ENCODE measurements around the gene RAB3IL1. TPM values are rescaled to one million over a fixed set of nuclear protein-coding genes. Genes with fewer than 3 reads are reported as not detected.

Gene RAB3IL1
- total and polyA plus RNA-seq, 4 donors = 2.1 to 41.6 (median 5.4) TPM

DNA sequence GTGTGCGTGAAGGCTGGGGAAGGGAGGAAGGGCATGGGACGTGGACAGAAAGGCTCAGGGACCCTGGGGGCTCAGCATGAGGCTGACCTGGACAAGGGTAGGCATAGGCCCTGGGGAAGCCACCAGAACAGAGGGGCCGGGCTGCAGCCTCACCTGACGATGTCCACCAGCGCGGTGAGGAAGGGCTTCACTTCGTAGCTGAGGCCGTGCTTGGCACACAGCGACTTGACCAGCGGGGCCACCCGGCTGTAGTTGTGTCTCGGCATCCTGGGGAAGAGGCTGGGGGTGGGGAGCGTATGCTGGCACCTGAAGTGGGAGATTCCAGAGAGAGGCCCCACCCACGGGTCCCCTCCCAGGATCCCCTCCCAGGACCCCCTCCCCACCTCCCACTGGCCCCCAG is 41.7 kb downstream of the RAB3IL1 start:
- H3K36me3 ChIP-seq (ENCODE audit: control insufficient read depth in 4 of 4, insufficient read depth in 3 of 4, low read depth in 1 of 4, low read length in 3 of 4) = no peaks in the 10 kb centered on the region
- no peak for DNase-seq (ENCODE audit: low spot score)
- no peaks in the 10 kb centered on the region for H3K4me1 ChIP-seq (ENCODE audit: control insufficient read depth in 4 of 4, insufficient read depth in 4 of 4, low read length in 3 of 4)
- no peak overlapping the region for H3K4me3 ChIP-seq (ENCODE audit: low read depth in 1 of 3, low read length in 3 of 3)
- no peak overlapping the region for H3K9ac ChIP-seq (ENCODE audit: low read depth in 1 of 2, low read length in 2 of 2)
- WGBS = 96% methylated on average over 14 of the region's 14 CpGs
- no peaks in the 10 kb centered on the region for H3K27me3 ChIP-seq (ENCODE audit: control insufficient read depth in 4 of 4, insufficient read depth in 4 of 4, low read length in 3 of 4)
- TF ChIP-seq, protein P1, sequence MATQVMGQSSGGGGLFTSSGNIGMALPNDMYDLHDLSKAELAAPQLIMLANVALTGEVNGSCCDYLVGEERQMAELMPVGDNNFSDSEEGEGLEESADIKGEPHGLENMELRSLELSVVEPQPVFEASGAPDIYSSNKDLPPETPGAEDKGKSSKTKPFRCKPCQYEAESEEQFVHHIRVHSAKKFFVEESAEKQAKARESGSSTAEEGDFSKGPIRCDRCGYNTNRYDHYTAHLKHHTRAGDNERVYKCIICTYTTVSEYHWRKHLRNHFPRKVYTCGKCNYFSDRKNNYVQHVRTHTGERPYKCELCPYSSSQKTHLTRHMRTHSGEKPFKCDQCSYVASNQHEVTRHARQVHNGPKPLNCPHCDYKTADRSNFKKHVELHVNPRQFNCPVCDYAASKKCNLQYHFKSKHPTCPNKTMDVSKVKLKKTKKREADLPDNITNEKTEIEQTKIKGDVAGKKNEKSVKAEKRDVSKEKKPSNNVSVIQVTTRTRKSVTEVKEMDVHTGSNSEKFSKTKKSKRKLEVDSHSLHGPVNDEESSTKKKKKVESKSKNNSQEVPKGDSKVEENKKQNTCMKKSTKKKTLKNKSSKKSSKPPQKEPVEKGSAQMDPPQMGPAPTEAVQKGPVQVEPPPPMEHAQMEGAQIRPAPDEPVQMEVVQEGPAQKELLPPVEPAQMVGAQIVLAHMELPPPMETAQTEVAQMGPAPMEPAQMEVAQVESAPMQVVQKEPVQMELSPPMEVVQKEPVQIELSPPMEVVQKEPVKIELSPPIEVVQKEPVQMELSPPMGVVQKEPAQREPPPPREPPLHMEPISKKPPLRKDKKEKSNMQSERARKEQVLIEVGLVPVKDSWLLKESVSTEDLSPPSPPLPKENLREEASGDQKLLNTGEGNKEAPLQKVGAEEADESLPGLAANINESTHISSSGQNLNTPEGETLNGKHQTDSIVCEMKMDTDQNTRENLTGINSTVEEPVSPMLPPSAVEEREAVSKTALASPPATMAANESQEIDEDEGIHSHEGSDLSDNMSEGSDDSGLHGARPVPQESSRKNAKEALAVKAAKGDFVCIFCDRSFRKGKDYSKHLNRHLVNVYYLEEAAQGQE (IDR thresholded peaks at IDR 0.05) = no peak
- TF ChIP-seq NR2F2 (IDR thresholded peaks at IDR 0.05) = no peak
- TF ChIP-seq, protein P2, sequence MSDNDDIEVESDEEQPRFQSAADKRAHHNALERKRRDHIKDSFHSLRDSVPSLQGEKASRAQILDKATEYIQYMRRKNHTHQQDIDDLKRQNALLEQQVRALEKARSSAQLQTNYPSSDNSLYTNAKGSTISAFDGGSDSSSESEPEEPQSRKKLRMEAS (IDR thresholded peaks at IDR 0.05) = no peak
- TF ChIP-seq SP1 (IDR thresholded peaks at IDR 0.05) = no peak
- no peak for TF ChIP-seq TAF1 (conservative IDR thresholded peaks at IDR 0.05)
- no peak for TF ChIP-seq HNF4G (IDR thresholded peaks at IDR 0.05)
- TF ChIP-seq RXRA (IDR thresholded peaks at IDR 0.05) = no peak
- no peaks in the 10 kb centered on the region for H3K9me3 ChIP-seq (ENCODE audit: control insufficient read depth in 4 of 4, low read length in 3 of 4)
- H3K27ac ChIP-seq (ENCODE audit: low read depth in 1 of 2, low read length in 2 of 2) = no peak overlapping the region

DNA sequence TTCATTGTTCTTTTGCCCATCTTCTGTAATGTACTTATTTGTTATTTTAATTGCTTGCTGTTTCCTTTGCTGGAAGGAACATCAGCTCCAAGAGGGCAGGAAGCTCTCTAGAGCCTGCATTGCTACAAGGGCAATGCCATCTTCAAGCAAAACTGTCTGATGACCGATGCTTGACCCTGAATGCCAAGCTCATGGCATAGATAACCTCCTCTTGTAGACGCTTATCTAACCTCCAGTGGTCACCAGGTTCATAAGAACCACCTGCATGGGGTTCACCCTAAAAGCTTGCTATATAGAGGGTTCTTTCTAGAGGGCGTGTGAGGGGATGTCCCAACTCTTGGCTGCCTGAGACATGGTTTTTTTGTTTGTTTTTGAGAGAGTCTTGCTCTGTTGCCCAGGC is 42.5 kb downstream of the RAB3IL1 start:
- no peak for DNase-seq (ENCODE audit: low spot score)
- Histone ChIP-seq H3K4me1 (ENCODE audit: control insufficient read depth in 4 of 4, insufficient read depth in 4 of 4, low read length in 3 of 4) (no peaks in the 10 kb centered on the region), H3K27me3 (ENCODE audit: control insufficient read depth in 4 of 4, insufficient read depth in 4 of 4, low read length in 3 of 4) (no peaks in the 10 kb centered on the region), H3K36me3 (ENCODE audit: control insufficient read depth in 4 of 4, insufficient read depth in 3 of 4, low read depth in 1 of 4, low read length in 3 of 4) (no peaks in the 10 kb centered on the region), H3K9me3 (ENCODE audit: control insufficient read depth in 4 of 4, low read length in 3 of 4) (no peaks in the 10 kb centered on the region), H3K4me3 (ENCODE audit: low read depth in 1 of 3, low read length in 3 of 3) (no peak overlapping the region), H3K9ac (ENCODE audit: low read depth in 1 of 2, low read length in 2 of 2) (no peak overlapping the region), H3K27ac (ENCODE audit: low read depth in 1 of 2, low read length in 2 of 2) (no peak overlapping the region)
- 88% methylated on average over 3 of the region's 3 CpGs for WGBS
- TF ChIP-seq FOXA1 (IDR thresholded peaks at IDR 0.05) (no peak), NR2F2 (IDR thresholded peaks at IDR 0.05) (no peak), JUND (IDR thresholded peaks at IDR 0.05) (no peak), TAF1 (conservative IDR thresholded peaks at IDR 0.05) (no peak), RXRA (IDR thresholded peaks at IDR 0.05) (no peak), FOXA2 (IDR thresholded peaks at IDR 0.05) (no peak), SP1 (IDR thresholded peaks at IDR 0.05) (no peak), GABPA (IDR thresholded peaks at IDR 0.05 in 1 of 2, conservative IDR thresholded peaks at IDR 0.05 in 1 of 2) (no peak)
- TF ChIP-seq, protein P3, sequence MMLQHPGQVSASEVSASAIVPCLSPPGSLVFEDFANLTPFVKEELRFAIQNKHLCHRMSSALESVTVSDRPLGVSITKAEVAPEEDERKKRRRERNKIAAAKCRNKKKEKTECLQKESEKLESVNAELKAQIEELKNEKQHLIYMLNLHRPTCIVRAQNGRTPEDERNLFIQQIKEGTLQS (IDR thresholded peaks at IDR 0.05) = no peak
- TF ChIP-seq, protein P2 (IDR thresholded peaks at IDR 0.05) = no peak

DNA sequence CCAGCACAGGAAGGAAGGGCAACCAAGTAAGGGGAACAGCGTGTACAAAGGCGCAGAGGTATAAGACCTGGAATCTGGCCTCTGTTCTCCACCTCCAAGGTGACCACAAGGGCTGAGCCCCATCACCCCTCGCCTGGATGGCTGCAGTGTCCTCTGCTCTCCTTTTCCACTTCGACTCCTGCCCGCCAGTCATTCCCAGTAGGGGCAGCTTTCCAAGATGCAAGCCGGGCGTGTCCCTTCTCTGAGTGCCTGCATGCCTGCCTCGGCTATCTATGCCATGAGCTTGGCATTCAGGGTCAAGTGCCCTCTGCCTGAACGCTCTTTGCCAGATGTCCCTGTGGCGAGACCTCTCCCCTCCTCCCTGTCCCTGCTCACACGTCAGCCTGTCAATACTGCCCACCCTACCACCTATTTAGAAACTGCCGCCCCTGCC is 43.0 kb downstream of the RAB3IL1 start:
- no peak for DNase-seq (ENCODE audit: low spot score)
- Histone ChIP-seq H3K27me3 (ENCODE audit: control insufficient read depth in 4 of 4, insufficient read depth in 4 of 4, low read length in 3 of 4) (no peaks in the 10 kb centered on the region), H3K9ac (ENCODE audit: low read depth in 1 of 2, low read length in 2 of 2) (no peak overlapping the region), H3K4me1 (ENCODE audit: control insufficient read depth in 4 of 4, insufficient read depth in 4 of 4, low read length in 3 of 4) (no peaks in the 10 kb centered on the region), H3K27ac (ENCODE audit: low read depth in 1 of 2, low read length in 2 of 2) (no peak overlapping the region), H3K9me3 (ENCODE audit: control insufficient read depth in 4 of 4, low read length in 3 of 4) (no peaks in the 10 kb centered on the region), H3K36me3 (ENCODE audit: control insufficient read depth in 4 of 4, insufficient read depth in 3 of 4, low read depth in 1 of 4, low read length in 3 of 4) (no peaks in the 10 kb centered on the region), H3K4me3 (ENCODE audit: low read depth in 1 of 3, low read length in 3 of 3) (no peak overlapping the region)
- WGBS = 83% methylated on average over 12 of the region's 12 CpGs
- TF ChIP-seq HNF4A (conservative IDR thresholded peaks at IDR 0.05) (no peak), NR2F2 (IDR thresholded peaks at IDR 0.05) (no peak), YY1 (IDR thresholded peaks at IDR 0.05) (no peak), TAF1 (conservative IDR thresholded peaks at IDR 0.05) (no peak), RXRA (IDR thresholded peaks at IDR 0.05) (no peak), JUND (IDR thresholded peaks at IDR 0.05) (no peak), FOXA2 (IDR thresholded peaks at IDR 0.05) (no peak)
- TF ChIP-seq, protein P1 (IDR thresholded peaks at IDR 0.05) = no peak
- TF ChIP-seq, protein P3 (IDR thresholded peaks at IDR 0.05) = no peak
- TF ChIP-seq, protein P4, sequence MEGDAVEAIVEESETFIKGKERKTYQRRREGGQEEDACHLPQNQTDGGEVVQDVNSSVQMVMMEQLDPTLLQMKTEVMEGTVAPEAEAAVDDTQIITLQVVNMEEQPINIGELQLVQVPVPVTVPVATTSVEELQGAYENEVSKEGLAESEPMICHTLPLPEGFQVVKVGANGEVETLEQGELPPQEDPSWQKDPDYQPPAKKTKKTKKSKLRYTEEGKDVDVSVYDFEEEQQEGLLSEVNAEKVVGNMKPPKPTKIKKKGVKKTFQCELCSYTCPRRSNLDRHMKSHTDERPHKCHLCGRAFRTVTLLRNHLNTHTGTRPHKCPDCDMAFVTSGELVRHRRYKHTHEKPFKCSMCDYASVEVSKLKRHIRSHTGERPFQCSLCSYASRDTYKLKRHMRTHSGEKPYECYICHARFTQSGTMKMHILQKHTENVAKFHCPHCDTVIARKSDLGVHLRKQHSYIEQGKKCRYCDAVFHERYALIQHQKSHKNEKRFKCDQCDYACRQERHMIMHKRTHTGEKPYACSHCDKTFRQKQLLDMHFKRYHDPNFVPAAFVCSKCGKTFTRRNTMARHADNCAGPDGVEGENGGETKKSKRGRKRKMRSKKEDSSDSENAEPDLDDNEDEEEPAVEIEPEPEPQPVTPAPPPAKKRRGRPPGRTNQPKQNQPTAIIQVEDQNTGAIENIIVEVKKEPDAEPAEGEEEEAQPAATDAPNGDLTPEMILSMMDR (IDR thresholded peaks at IDR 0.05; ENCODE audit: low read depth, low read length, missing input control) = no peak
- TF ChIP-seq, protein P2 (IDR thresholded peaks at IDR 0.05) = no peak
